VCaP (cell line): Measurements from ENCODE around the gene TMEM190.
"Not testable (repeated sequence)": the region's sequence is repeated elsewhere in the genome, so short reads cannot be mapped to it uniquely, and the experiment has no call there.

Source experiments
- H3K27ac ChIP-seq: fragments of 450-650 bp; 2 replicates; pipeline ENCODE4 v1.5.1; 2017
- TF ChIP-seq, protein P1 (sequence below): fragments of 450-650 bp; conservative IDR thresholded peaks from 2 replicates; pipeline ENCODE4 v1.5.1; 2017; ENCODE audit warnings: mild to moderate bottlenecking, moderate library complexity

The TMEM190 gene

DNA sequence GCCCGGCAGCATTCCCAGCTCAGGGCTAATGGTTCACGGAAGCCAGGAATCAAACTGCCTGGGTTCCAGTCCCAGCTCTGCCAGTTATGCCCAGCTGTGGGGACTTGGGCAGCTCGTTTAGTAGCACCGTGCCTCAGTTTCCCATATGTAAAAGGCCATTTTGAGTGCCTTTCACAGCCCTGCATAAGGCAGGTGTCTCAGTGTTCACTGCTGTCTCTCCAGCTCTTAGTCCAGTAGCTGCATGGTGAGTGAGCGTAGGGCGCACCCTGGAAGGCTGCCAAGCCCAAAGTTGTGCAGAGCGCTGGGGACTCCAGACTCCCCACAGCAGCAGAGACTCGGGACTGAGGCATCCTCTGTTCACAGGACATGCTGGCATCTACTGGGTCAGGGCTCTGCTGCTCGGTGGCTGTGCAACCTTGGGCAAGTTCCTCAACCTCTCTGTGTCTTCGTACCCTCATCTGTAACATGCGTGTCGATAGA lies 14.6 kb downstream of the TMEM190 start:
- TF ChIP-seq, protein P1, sequence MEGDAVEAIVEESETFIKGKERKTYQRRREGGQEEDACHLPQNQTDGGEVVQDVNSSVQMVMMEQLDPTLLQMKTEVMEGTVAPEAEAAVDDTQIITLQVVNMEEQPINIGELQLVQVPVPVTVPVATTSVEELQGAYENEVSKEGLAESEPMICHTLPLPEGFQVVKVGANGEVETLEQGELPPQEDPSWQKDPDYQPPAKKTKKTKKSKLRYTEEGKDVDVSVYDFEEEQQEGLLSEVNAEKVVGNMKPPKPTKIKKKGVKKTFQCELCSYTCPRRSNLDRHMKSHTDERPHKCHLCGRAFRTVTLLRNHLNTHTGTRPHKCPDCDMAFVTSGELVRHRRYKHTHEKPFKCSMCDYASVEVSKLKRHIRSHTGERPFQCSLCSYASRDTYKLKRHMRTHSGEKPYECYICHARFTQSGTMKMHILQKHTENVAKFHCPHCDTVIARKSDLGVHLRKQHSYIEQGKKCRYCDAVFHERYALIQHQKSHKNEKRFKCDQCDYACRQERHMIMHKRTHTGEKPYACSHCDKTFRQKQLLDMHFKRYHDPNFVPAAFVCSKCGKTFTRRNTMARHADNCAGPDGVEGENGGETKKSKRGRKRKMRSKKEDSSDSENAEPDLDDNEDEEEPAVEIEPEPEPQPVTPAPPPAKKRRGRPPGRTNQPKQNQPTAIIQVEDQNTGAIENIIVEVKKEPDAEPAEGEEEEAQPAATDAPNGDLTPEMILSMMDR = no peak
- no peak overlapping the region for H3K27ac ChIP-seq

DNA sequence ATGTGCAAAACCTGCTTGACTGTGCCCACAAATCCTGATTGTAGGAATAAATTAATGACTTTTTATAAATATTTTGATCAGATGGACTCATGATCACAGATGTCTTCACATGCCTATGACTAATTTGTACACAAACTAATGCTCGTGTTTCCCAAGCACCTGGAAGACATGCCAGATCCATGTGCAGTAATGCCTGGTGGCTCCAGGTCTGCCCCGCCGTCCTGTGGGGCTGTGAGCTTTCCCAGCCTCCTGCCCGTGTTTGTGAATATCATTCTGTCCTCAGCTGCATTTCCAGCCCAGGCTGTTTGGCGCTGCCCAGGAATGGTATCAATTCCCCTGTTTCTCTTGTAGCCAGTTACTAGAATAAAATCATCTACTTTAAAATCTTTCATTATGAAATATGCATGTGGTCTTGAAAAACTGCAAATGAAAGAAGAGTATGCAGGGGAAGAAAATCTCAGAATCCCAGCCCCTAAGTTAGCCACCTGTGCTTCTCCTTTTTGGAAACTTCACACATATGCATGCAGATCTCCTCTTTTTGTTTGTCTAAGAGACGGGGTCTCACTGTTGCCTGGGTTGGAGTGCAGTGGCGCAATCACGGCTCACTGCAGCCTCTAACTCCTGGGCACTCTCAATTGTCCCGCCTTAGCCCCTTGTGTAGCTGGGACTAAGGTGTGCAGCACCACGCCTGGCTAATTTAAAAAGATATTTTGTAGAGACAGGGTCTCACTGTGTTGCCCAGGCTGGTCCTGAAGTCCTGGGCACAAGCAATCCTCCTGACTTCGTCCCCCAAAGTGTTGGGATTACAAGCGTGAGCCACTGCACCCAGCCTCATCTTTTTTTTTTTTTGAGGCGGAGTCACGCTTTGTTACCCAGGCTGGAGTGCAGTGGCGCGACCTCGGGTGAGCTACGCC lies 15.3 kb downstream of the TMEM190 start:
- no peak overlapping the region for H3K27ac ChIP-seq

DNA sequence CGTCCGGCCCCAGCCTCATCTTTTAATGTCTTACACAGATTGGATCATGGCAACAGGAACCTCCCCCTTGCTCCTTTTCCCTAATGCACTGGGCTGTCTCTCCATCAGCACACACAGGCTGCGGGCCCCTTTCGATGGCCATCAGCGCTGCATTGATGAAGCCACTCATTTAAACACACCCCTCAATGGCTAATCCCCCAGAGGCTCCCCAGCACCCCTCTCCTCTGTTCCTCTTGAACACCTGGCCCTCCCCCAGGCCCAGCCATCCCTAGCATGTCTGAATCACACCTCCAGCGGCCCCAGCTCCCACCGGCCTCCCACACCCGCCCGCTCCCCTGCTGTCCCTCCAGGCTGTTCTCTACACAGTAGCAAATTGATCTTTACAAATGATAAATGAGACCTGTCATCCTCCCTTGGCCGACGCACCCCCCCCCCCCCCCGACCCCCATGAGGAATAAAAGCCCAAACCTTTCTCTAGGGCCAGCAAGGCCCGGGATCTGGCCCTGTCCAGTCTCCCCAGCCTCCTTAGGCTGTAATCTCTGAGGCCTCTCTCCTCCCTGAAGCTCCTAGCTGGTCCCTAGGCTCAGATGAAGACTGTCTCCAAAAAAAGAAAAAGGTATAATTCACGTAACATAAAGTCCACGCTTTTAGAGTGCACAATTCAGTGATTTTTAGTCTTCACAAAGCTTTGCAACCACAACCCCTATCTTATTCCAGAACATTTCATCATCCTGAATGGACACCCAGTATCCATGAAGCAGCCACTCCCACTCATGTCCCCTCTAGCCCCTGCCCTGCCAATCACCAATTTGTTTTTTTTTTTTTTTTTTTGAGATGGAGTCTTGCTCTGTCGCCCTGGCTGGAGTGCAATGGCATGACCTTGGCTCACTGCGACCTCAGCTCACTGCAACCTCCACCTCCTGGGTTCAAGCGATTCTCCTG lies 16.5 kb downstream of the TMEM190 start:
- H3K27ac ChIP-seq = no peak overlapping the region

More for the DNA sequence above, 15.3 kb downstream of the TMEM190 start:
- TF ChIP-seq, protein P1 = no peak

DNA sequence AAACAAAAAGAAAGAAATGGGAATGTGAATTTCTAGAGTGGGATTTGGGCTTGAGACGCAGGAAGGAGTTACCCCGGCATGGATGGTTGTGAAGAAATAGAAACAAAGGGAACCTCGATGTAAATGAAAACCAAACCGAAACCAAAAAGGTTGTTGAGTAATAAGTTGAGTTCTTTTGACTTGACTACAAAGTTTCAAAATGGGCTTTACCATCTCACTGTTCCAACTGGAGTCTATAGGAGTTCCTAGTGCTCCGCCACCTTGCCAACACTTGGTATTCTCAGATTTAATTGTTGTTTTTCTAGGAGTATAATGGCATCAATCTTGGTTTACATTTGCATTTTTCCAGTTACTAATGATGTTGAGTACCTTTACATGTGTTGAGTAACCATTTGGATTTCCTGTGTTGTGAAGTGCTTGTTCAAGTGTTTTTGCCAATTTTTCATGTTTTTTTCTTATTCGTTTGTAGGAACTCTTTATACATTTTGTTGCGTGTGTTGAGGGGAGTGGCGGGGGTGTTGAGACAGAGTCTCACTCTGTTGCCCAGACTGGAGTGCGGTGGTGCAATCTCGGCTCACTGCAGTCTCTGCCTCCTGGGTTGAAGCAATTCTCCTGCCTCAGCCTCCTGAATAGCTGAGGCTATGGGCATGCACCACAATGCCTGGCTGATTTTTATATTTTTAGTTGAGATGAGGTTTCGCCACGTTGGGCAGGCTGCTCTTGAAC lies 21.7 kb downstream of the TMEM190 start:
- H3K27ac ChIP-seq = no peak overlapping the region
- TF ChIP-seq, protein P1 = no peak

More for the DNA sequence above, 16.5 kb downstream of the TMEM190 start:
- TF ChIP-seq, protein P1 = no peak

DNA sequence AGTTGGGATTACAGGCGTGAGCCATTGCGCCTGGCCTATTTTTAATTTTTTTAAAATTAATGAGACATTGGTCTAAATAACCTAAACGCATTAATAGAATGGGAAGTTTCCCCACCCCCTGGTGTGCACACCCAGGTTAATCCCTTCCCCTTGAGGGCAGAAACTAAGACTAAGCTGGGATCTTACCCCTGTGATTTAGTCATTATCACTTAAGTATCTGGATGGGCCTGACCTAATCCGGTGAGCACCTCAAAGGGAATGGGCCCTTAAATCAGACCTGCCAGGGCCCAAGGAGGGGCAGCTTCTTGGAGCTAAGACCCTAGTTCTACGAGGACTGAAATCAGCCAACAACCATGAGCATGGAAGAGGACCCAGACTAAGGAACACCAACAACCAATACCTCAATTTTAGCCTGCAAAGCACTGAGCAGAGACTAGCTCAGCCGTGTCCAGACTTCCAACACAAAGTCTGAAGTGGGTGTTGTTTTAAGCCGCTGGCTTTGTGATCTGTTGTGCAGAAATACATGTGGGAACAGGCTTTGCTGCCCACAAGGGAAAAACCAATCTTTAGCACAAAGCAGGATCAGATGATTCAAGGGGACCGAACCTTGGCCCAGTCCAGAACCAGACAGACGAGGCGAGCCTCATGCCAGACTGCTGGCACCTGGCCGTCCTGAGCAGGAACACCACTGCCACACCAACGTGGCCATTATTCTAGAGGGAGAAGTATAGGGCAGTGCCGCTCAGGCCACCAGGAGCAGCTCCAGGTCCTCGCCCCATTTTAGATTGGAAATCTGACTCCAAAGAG lies 23.9 kb downstream of the TMEM190 start:
- TF ChIP-seq, protein P1 = no peak
- H3K27ac ChIP-seq = no peak overlapping the region

DNA sequence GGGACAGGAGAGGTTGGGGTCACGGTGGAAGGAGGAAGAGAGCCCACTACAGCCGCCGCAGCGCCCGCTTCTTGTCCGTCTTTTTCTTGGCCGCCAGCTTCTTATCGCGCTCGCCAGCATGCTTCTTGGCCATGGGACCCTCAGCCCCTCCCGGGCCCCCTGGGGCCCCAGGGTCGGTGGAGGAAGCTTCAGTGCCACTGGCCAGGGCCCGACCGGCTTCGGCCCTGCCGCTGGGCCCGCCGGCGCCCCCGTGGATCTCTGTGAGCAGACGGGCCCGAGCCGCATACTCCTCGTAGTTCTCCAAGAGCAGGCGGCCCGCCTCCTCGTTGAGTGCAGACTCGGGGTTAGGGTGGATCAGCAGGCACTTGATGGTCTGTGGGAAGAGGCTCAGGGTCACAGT lies 24.8 kb downstream of the TMEM190 start:
- H3K27ac ChIP-seq = not testable (repeated sequence)

DNA sequence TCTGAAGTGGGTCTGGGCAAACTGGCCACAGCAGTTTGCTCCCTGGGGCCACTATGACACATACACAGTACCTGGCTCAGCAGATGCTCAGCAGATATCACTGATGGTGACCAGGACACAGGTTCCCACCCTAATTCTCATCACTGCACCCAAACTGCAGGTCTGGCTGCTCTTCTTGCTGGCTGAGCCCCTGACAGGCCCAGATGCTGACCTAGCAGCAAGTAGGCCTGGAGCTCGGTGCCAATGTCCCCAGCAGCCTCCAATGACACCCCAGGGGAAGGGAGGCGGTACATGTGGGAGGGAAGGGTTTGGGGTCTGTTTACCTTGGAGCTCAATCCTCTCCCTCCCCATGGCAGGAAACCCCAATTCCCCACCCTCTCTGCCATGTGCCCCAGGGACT lies 25.9 kb downstream of the TMEM190 start:
- no peak overlapping the region for H3K27ac ChIP-seq
- TF ChIP-seq, protein P1 = no peak
